SIG-M5 treated with dmso at 0.1 percent for 504 hours (cell line): ENCODE data around the gene KCNK7.
A peak's percentile ranks its signal among the peaks of the same experiment; 100 is the strongest.
"Not testable (repeated sequence)": the region's sequence is repeated elsewhere in the genome, so short reads cannot be mapped to it uniquely, and the experiment has no call there.

Source experiments
- DNase-seq: peaks from one replicate; lab custom pipeline; 2025; ENCODE audit not compliant: unreplicated experiment; lab: John Stamatoyannopoulos, UW

Gene KCNK7

DNA sequence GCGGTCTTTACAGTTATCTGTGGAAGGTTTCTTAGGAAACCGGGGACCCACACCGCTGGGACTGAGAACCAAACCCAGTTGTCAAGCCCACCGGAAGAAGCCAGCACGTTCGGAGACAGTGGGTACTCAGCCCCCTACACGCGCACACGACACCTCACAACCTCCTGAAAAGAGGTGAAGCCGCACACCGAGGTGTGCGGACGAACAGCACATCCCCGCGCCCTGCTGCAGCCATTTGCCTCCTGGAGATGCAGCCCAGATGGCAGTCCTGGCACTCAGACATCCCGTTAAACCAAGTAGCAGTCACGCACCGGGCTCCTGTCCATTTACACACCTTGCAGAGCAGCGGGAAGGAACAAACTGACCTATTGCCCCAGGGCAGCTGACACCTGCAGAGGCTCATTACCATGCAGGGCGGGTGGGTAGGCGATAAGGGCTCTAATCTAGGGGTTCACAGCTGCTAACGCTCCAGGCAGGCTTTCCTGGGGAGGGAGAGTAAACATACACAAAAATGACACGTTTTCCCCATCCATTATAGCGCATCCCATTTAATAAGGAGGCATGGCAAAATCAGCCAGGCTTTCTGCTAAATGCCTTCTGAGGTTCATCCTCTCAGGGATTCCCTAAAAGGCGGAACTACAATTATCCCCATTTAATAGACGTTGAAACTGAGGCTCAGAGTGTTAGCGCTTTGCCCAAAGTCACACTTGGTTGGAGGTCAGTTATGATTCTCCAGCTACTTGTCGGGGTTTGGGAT lies 20.6 kb downstream of the KCNK7 start:
- DNase-seq: no peak

DNA sequence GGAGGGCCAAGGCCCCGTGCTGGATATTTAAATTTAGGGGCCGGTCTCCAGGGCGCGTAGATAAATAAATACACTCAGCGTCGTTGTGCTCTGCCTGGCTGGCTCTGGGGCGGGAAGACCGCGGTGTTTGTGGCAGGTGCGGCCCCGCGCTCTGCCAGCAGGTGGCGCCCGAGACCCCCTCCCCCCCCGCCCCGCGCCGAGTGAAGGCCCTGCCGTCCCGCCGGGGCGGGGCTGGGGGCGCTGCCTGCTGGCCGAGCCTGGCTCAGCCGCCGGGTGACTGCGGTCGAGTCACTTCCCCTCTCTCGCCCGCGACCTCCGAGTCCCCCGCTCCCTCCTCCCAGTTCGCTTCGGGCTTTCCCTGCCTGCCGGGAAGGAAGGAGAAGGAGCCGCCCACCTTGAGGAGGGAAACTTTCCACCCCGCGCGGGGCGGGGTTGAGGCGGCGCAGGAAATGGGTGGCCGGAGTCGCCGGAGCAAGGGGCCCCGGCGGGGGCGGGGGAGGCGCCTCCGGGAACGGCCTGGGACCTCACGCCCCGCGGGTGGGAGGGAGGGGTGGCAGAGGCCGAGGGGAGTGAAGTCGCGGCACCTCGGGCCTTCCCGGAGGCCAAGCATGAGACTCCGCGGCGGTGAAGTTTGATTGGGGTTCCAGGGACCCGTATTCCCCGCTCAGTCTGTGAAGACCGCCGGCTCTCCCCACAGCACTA lies 21.3 kb downstream of the KCNK7 start:
- DNase-seq: peak; percentile 91

GRCh38 chr11:65573391-65574079 lies 22.1 kb downstream of the KCNK7 start:
- no peak for DNase-seq

DNA sequence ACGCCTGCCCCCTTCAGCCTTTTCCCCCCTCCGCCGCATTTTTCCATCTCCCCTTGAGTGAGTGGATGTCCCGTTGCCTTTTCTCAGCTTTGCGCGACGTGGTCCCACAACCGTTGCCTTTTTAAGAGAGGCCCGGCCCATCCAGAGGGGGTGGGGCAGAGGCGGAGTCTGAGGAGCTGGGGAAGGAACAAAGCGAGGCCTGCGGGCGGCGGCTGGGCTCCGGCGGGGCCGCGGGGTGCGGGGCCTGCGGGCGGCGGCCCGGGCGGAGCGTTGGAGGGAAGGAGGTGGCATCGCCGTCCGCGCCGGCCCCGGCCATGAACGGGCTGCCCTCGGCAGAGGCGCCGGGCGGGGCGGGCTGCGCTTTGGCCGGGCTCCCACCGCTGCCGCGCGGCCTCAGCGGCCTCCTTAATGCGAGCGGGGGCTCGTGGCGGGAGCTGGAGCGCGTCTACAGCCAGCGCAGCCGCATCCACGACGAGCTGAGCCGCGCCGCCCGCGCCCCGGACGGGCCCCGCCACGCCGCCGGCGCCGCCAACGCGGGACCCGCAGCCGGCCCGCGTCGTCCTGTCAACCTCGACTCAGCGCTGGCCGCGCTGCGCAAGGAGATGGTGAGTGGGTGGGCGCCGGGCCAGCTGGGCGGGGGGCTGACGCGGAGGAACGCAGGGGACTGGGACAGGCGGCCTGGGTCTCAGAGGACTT lies 23.1 kb downstream of the KCNK7 start, which contains the start of gene FAM89B:
Gene FAM89B, plus strand, starts transcription at position 183 of the 696 bp plus-strand sequence. Its CDS starts 132 bp downstream, at position 315.
- peak; percentile 78 for DNase-seq

- peak; percentile 34 for DNase-seq
Observed at GRCh38 chr11:65571940-65572339, 23.7 kb downstream of the KCNK7 start.

GRCh38 chr11:65571420-65571819 lies 24.2 kb downstream of the KCNK7 start:
- DNase-seq: no peak

GRCh38 chr11:65569973-65570918 lies 25.4 kb downstream of the KCNK7 start, which contains the start of gene ZNRD2:
TSS of gene ZNRD2 (plus strand) at chr11:65570477. CDS start at chr11:65570492, 15 bp downstream.
- peak; percentile 99 for DNase-seq

DNA sequence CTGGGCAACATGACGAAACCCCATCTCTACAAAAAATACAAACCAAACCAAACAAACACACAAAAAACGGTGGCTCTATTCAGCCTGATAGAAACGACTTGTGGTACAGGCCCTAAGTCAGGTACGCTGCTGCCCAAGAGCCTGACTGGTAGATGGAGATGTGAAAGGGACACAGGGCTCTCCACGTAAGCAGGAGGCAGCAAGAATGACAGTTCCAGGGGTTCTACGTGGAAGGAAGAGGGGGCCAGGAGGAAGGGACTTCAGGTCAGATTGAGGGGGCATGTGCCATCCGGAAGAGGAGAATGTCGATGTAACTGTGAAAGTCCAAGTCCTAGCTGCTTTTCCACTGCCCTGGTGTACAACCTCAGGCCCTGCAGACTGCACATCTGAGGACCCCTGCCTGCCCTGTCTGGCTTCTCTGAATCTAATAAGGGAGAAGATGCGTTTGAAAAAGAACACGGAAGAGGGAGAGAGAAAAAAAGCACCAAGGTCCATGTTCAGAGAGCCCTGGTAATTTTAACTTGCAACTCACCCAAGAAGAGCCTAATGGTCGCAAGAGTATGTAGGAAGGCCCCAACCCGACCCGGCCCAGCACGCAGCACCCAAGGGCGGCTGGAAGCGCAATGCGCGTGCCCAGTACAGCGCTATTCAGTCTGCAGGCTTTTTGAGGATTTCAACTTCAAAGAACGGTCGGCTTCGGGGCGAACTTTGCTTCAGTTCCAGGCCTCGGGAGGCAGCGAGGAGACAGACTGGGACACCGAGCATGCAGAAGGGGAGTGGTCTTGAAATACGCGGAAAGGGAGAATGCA lies 26.2 kb downstream of the KCNK7 start:
- peak; percentile 49 for DNase-seq

DNA sequence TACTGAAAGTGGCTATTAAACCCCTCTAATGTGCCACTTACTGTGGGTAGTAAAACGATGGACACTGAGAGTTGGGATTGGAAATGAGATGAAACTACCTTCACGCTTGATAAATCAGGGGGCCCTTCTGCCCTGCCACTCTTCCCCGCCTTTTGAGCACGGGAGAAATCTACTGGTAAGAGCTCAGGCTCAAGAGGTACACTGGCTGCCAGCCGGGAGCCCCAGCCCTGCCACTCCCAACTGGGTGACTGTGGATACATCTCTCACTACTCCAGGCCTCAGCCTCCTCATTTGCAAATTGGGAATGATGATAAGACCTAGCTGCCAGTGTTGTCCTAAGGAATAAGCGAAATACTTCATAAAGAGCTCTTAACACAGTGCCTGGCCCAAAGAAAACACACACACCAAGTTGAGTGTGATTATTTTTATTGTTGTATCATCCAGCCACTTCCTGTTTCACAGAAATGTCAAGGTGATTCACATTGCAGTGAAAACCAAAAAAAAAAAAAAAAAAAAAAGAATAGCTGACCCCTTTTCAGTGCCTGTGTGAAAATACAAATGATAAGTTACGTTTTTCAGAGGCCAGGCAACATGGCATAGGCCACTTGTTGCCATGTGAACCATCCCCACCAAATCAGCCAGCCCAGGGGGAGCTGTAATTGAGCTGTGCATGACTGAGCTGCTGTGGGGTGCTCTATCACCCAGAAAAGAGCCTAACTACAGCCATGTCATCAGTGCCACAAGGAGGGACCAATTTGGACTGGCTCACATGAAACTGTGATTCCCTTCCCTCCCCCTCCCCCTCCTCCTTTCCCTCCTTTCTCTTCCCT lies 29.8 kb downstream of the KCNK7 start:
- DNase-seq: no peak

DNA sequence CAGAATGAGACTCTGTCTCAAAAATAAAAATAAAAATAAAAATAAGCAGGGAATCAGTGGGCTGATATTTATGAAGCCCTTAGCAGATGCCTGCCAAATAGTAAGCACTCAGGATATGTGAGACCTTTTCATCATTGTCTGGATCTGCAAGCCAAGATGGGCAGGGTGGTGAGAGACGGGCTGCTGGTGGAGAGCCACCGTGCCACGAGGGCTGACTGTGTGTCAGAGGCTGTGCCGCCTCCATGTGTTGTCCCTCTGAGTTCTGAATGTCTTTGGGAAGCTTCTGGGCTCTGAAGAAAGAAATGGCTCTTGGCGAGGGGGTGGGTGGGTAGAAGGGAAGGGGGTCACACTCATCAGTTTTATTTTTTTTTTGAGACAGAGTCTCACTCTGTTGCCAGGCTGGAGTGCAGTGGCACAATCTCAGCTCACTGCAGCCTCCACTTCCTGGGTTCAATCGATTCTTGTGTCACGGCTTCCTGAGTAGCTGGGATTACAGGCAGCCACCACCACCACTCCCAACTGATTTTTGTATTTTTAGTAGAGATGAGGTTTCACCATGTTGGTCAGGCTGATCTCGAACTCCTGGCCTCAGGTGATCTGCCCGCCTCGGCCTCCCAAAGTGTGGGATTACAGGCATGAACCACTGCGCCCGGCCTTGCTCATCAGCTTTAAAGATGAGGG lies 30.6 kb downstream of the KCNK7 start:
- DNase-seq: not testable (repeated sequence)

DNA sequence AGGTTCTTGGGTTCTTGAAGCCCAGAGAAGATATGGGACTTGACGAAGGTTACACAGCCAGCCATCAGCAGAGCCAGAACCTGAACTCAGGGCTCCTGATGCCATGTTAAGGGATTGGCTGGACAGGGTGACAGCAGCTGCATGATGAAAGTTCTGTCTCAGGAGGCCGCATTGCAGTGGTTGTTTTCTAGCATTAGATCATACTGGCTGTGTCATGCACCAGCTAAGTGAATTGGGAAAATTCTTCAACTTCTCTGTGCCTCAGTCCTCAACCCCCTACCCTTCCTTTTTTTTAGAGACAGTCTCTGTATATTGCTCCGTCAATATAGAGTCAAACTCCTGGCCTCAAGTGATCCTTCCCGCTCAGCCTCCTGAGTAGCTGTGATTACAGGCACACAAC lies 32.0 kb downstream of the KCNK7 start:
- no peak for DNase-seq

DNA sequence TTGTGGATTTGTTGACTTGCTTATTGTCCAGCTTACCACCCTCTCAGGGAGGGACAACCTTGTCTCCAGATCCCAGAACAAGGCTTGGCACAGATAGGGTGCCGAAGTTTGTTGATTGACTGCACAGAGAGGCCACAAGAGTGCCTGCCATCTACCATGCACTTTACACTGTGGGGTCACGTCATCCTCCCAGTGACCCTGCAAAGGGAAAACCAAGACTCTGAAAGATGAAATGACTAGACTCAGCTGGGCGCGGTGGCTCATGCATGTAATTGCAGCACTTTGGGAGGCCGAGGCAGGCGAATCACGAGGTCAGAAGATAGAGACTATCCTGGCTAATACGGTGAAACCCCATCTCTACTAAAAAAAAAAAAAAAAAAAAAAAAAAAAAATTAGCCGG lies 32.8 kb downstream of the KCNK7 start:
- no peak for DNase-seq

GRCh38 chr11:65562020-65562419 lies 33.6 kb downstream of the KCNK7 start:
- no peak for DNase-seq

DNA sequence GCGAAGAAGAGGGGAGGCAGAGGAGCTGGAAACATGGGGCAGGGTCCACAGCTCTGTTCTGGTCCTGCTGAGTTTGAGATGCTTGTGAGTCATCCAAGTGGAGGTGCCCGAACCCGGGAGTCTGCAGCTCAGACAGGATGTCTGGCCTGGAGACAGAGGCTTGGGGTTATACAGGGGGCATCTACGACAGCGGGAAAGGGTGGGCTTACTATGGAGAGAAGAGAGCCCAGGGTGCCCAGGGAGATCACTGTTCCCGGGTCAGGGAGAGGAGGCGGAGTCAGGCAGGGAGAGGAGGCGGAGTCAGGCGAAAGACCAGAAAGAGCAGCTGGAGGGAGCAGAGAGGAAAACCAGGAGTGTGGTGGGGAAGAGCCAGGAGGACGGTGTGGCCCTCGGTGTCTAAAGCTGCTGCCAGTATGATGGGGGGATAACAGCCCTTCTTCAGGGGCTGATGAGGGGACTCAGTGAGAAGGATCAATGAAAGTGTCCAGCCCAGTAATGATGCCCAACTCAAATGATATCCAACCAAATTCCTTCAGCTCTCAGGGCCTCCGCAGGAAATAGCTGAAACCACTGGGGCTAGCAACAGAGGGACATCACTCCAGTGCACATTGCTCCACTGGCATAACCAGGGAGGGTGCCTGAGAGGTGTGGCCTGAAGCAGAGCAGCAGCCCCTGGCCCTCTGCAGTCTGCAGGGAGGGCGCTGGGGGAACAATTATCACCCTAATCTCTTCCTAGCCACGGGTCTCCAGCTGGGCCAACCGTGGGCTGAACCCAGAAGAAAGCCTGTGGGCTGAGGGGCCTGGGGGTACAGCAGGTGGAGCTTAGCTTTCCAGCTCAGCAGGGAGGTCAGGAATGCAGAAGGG lies 34.8 kb downstream of the KCNK7 start:
- no peak for DNase-seq

- no peak for DNase-seq
Observed at GRCh38 chr11:65559951-65560537, 35.6 kb downstream of the KCNK7 start.

DNA sequence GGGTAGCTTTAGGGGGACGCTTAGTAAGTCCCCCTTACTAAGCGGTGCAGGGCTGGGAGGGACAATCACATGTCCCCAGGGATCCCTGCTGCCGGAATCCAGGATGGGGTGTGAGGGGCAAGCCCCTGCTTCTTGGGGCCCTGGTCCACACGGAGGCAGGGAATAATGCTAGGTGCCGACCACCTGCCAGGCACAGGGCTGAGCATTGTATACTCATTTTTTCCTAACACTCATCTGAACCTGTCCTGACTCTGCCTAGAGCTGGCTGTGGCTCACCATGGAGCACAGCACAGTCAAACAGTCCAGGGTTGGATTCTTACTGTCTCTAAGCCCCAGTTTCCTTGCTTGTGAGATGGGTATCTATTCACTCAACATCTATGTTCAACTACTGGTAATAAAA lies 36.1 kb downstream of the KCNK7 start:
- DNase-seq: no peak
